Ovary (tissue), 9 donors: ENCODE results near the gene GABBR2. TPM values are rescaled to one million over a fixed set of nuclear protein-coding genes. Genes with fewer than 3 reads are reported as not detected.
"Not testable (repeated sequence)": the region's sequence is repeated elsewhere in the genome, so short reads cannot be mapped to it uniquely, and the experiment has no call there.

Experiments used
- DNase-seq, 5 donors: peaks; one replicate each; pipeline ENCODE4 v3.0.0-alpha.2; 2019 to 2020
- H3K27ac ChIP-seq, 2 donors: fragments of 200-600 bp; one replicate each; pipeline versions ENCODE4 v1.5.1 to v1.8.0; 2019 to 2022
- H3K27me3 ChIP-seq: fragments of 200-600 bp; one replicate; pipeline ENCODE4 v1.8.0; 2022
- H3K36me3 ChIP-seq: fragments of 200-600 bp; sonication (generic); one replicate; pipeline ENCODE4 v1.5.1; 2019
- H3K4me1 ChIP-seq: one replicate; pipeline ENCODE4 v1.8.1; 2013; ENCODE audit warnings: mild to moderate bottlenecking, moderate library complexity; ENCODE audit not compliant: insufficient read depth
- H3K4me3 ChIP-seq: fragments of 200-600 bp; sonication (generic); one replicate; pipeline ENCODE4 v1.5.1; 2017
- H3K9me3 ChIP-seq, 2 donors: fragments of 200-600 bp in 1 of 2; sonication (generic) in 1 of 2; one replicate each; pipeline versions ENCODE4 v1.5.1 to v1.8.1; 2013 to 2019; ENCODE audit warnings: mild to moderate bottlenecking in 1 of 2, moderate library complexity in 1 of 2
- EP300 ChIP-seq: sonication (generic); formaldehyde crosslinking; IDR thresholded peaks from one replicate; pipeline ENCODE4 v1.6.1; 2017; ENCODE audit warnings: antibody characterized with exemption
- POLR2A ChIP-seq: fragments of 450-650 bp; IDR thresholded peaks from one replicate; pipeline ENCODE4 v1.6.1; 2017; ENCODE audit warnings: antibody characterized with exemption, mild to moderate bottlenecking, moderate library complexity
- WGBS, 3 donors: extraction: QIAGEN DNeasy Blood & Tissue Kit in 1 of 3; methylation state at CpG; one replicate each; pipeline versions ENCODE4 v1.1.5 to v1.1.7; 2013 to 2017; 5-methylcytosine and 5-hydroxymethylcytosine counted together
- intact Hi-C, 4 donors: fragments of 100-400 bp; cut with DNase I; formaldehyde crosslinking; loops; one replicate each; pipeline versions ENCODE4 v1.11.0 to v1.15.1; 2022 to 2023
- polyA plus RNA-seq, 2 donors: library from polyadenylated mRNA; stranded (reverse); fragments of 200-250 nt in 1 of 2; fragments of 350-450 nt in 1 of 2; fragmentation: Illumina TruSeq in 1 of 2; extraction: RNeasy Lipid Tissue Mini Kit (QIAGEN cat#74804) in 1 of 2; gene quantifications; one replicate each; pipeline ENCODE4 v1.2.3, GENCODE V29; 2013 to 2014
- total RNA-seq, 7 donors: library from RNA; depleted of rRNA in 2 of 7; stranded (reverse); fragments of >200 nt in 2 of 7; fragmentation: NEBNext Ultra II Directional in 3 of 7; extraction: Animal tissue kit (Norgen Biotek cat#: 25700) in 3 of 7; gene quantifications; one replicate each; pipeline versions ENCODE4 v1.1.0 to v1.2.4, GENCODE V29; 2016 to 2023
- TF ChIP-seq, protein P1 (sequence below), 3 donors: fragments of 450-650 bp in 2 of 3; fragments of 200-600 bp in 1 of 3; IDR thresholded peaks; one replicate each; pipeline versions ENCODE4 v1.5.1 to v1.8.0; 2016 to 2022; ENCODE audit warnings: antibody characterized with exemption in 3 of 3, mild to moderate bottlenecking in 1 of 3
- donor health status: DM: no; HTN: no; CAD: no; lungs with moderate emphysema.
- donor health status: DM: no; HTN: no; CAD: no.
- donor health status: Bipolar disorder and iron deficiency.
- donor health status: DM: yes; HTN: yes; CAD: no.
- donor health status: DM: no; HTN: no; CAD: no.
- donor health status: DM: yes; HTN: yes; CAD: no.

GABBR2 gene
- total and polyA plus RNA-seq, 9 donors = 0.05 to 0.30 (median 0.22) TPM; not detected in 6

DNA sequence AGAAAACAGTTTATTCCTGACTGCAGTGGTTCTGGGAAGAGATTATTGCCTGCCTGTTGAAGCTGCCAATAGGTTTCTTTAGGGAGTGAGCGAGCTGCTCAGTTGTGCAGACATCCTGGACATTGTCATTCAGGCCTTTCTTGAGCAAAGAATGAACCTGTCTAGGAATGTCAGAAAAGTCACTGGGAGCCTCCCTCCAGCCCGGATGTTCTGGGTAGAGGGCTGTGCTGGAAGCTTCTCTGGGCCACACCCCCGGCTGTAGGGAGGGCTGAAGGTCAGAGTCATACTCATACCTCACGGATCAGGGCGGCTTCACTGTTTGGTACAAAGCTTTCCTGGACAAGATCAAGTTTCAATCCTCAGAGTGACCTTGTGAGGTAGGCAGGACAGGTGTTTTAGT, 419.9 kb downstream of the GABBR2 start:
- H3K4me1 ChIP-seq = no peaks in the 10 kb centered on the region
- intact Hi-C loops = no loop called here
- H3K27me3 ChIP-seq = no peaks in the 10 kb centered on the region
- 43 to 54% (median 52%) methylated on average over 5 of the region's 5 CpGs for WGBS, 3 donors
- no peak overlapping the region for H3K4me3 ChIP-seq
- H3K9me3 ChIP-seq = no peaks in the 10 kb centered on the region
- TF ChIP-seq, protein P1, sequence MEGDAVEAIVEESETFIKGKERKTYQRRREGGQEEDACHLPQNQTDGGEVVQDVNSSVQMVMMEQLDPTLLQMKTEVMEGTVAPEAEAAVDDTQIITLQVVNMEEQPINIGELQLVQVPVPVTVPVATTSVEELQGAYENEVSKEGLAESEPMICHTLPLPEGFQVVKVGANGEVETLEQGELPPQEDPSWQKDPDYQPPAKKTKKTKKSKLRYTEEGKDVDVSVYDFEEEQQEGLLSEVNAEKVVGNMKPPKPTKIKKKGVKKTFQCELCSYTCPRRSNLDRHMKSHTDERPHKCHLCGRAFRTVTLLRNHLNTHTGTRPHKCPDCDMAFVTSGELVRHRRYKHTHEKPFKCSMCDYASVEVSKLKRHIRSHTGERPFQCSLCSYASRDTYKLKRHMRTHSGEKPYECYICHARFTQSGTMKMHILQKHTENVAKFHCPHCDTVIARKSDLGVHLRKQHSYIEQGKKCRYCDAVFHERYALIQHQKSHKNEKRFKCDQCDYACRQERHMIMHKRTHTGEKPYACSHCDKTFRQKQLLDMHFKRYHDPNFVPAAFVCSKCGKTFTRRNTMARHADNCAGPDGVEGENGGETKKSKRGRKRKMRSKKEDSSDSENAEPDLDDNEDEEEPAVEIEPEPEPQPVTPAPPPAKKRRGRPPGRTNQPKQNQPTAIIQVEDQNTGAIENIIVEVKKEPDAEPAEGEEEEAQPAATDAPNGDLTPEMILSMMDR (IDR thresholded peaks at IDR 0.05) = no peak
- TF ChIP-seq EP300 (no peak), POLR2A (no peak)
- H3K27ac ChIP-seq = no peak overlapping the region
- H3K36me3 ChIP-seq = no peaks in the 10 kb centered on the region
- DNase-seq = no peak

DNA sequence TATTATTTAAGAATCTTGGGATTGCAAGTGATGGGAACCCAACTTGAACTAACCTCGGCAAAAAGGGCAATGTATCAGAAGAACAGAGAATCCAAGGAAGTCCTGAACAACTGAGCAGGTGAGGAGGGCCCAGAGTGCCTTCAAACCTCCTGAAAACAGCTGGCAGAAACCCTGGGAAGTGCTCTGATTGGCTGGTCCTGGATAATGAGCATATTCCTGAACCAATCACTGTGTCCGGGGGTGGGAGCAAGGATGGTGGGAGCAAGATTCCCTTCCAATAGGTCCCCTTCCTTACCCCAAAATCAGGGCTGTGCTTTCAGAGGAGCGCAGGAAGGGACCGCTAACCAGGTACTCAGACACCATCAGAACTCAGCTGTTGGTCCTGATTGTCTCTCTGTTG, 421.4 kb downstream of the GABBR2 start:
- no peaks in the 10 kb centered on the region for H3K4me1 ChIP-seq
- H3K36me3 ChIP-seq = no peaks in the 10 kb centered on the region
- H3K27ac ChIP-seq = no peak overlapping the region
- no peaks in the 10 kb centered on the region for H3K27me3 ChIP-seq
- no peaks in the 10 kb centered on the region for H3K9me3 ChIP-seq
- TF ChIP-seq POLR2A (no peak), EP300 (no peak)
- TF ChIP-seq, protein P1 (IDR thresholded peaks at IDR 0.05) = no peak
- intact Hi-C loops = no loop called here
- H3K4me3 ChIP-seq = no peak overlapping the region
- DNase-seq = no peak
- 88 to 91% (median 91%) methylated on average over 4 of the region's 4 CpGs for WGBS, 3 donors

DNA sequence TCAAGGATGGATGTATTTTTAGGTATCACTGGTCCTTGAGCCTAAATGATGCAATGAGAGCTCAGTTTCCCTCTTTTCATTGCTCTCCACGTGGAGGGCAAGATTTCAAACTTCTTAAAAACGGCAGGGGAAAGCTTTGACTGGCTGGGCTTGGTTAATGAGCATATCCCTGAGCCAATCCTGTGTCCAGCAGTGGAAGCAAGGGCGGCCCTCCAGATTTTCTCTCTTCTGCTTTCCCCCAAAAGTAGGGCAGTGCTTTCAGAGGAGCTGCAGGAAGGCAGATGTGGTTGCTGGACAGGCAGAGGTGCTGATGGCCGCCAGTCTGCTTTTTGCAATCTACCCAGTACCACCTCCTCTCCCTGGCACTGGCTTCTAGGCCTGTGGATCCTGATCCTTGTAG, 423.3 kb downstream of the GABBR2 start:
- H3K4me3 ChIP-seq = no peak overlapping the region
- 61 to 70% (median 66%) methylated on average over 4 of the region's 4 CpGs for WGBS, 3 donors
- intact Hi-C loops = no loop called here
- no peaks in the 10 kb centered on the region for H3K27me3 ChIP-seq
- no peaks in the 10 kb centered on the region for H3K36me3 ChIP-seq
- TF ChIP-seq POLR2A = no peak
- TF ChIP-seq, protein P1 (IDR thresholded peaks at IDR 0.05) = no peak
- TF ChIP-seq EP300 = no peak
- H3K4me1 ChIP-seq = no peaks in the 10 kb centered on the region
- no peaks in the 10 kb centered on the region for H3K9me3 ChIP-seq
- no peak overlapping the region for H3K27ac ChIP-seq
- DNase-seq = no peak

DNA sequence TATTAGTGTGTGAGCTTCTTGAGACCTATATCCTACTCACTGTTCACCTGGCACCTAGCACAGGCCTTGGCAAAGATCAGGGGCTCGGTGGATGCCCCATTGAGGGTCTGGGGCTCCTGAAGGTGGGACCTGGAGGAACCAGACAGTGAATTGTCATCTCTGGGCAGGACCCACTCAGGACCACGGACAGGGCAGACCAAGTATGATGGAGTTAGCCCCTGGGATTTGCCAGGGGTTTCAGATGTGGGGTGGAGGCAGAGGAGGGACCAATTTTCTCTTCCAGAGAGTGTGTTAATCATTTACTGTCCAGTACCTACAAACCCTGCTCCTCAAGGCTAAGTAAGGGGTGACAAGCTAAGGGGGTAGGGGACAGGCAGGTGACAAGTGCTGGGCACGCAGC, 424.0 kb downstream of the GABBR2 start:
- DNase-seq = no peak
- Histone ChIP-seq H3K4me3 (no peak overlapping the region), H3K4me1 (no peaks in the 10 kb centered on the region), H3K36me3 (no peaks in the 10 kb centered on the region), H3K27ac (no peak overlapping the region), H3K27me3 (no peaks in the 10 kb centered on the region), H3K9me3 (no peaks in the 10 kb centered on the region)
- WGBS, 3 donors = 67 to 76% (median 68%) methylated on average over 3 of the region's 3 CpGs
- intact Hi-C loops = no loop called here
- TF ChIP-seq EP300 = no peak
- no peak for TF ChIP-seq POLR2A
- TF ChIP-seq, protein P1 (IDR thresholded peaks at IDR 0.05) = no peak

DNA sequence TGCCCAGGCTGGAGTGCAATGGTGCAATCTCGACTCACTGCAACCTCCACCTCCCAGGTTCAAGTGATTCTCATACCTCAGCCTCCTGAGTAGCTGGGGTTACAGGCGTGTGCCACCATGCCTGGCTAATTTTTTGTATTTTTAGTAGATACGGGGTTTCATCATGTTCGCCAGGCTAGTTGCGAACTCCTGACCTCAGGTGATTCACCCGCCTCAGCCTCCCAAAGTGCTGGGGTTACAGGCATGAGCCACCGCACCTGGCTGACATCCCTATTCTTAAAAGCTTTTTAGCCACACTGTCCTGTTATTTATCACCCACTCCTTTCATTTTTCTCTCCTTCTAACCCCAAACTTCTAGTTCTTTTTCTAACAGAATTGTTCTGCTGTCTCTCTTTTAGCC, 425.6 kb downstream of the GABBR2 start:
- DNase-seq, H3K4me1 ChIP-seq, H3K4me3 ChIP-seq, H3K36me3 ChIP-seq, intact Hi-C loops, H3K9me3 ChIP-seq, H3K27ac ChIP-seq, H3K27me3 ChIP-seq: not testable (repeated sequence)
- WGBS, 3 donors = 64 to 76% (median 73%) methylated on average over 7 of the region's 7 CpGs
